Lower leg skin (tissue), 4 donors: Measurements from ENCODE around the gene STXBP6. TPM values are rescaled to one million over a fixed set of nuclear protein-coding genes. Genes with fewer than 3 reads are reported as not detected.

Experiments
- DNase-seq, 2 donors: peaks; one replicate each; pipeline ENCODE4 v3.0.0-alpha.2; 2019; ENCODE audit warnings: low spot score in 2 of 2
- H3K4me3 ChIP-seq: fragments of 200-600 bp; sonication (generic); 2 replicates; pipeline ENCODE4 v1.5.1; 2017; ENCODE audit warnings: mild to moderate bottlenecking, low read depth; ENCODE audit not compliant: poor library complexity, severe bottlenecking
- CTCF ChIP-seq, 3 donors: fragments of 450-650 bp; IDR thresholded peaks; one replicate each; pipeline ENCODE4 v1.5.1; 2016; ENCODE audit warnings: antibody characterized with exemption in 3 of 3, mild to moderate bottlenecking in 3 of 3, moderate library complexity in 2 of 3
- POLR2A ChIP-seq, 2 donors: fragments of 450-650 bp; IDR thresholded peaks; one replicate each; pipeline ENCODE4 v1.6.1; 2016 to 2017; ENCODE audit warnings: antibody characterized with exemption in 2 of 2, mild to moderate bottlenecking in 1 of 2, moderate library complexity in 1 of 2
- WGBS, 2 donors: methylation state at CpG; one replicate each; pipeline ENCODE4 v1.1.5; 2018; 5-methylcytosine and 5-hydroxymethylcytosine counted together
- intact Hi-C: fragments of 100-400 bp; cut with DNase I; formaldehyde crosslinking; loops from one replicate; pipeline ENCODE4 v1.15.0; 2023; ENCODE audit warnings: low total_unique reads
- total RNA-seq, 4 donors: library from RNA; depleted of rRNA; stranded (reverse); fragments of >200 nt; gene quantifications; one replicate each; pipeline ENCODE4 v1.1.0, GENCODE V29; 2016

The STXBP6 gene
- total RNA-seq, 4 donors from 2014 or later = 24.6 to 49.3 (median 36.9) TPM

GRCh38 chr14:25004389-25004809 is 45.5 kb downstream of the STXBP6 start:
- 91 to 97% methylated on average over 1 of the region's 1 CpG for WGBS, 2 donors

GRCh38 chr14:25003537-25003936 is 46.4 kb downstream of the STXBP6 start:
- DNase-seq = no peak
- 67 to 79% methylated on average over 1 of the region's 1 CpG for WGBS, 2 donors
- no peak for TF ChIP-seq CTCF (IDR thresholded peaks at IDR 0.05)
- TF ChIP-seq POLR2A (IDR thresholded peaks at IDR 0.05) = no peak
- H3K4me3 ChIP-seq = no peak overlapping the region
- intact Hi-C loops = no loop called here

More at GRCh38 chr14:25004389-25004809, 45.5 kb downstream of the STXBP6 start:
- TF ChIP-seq POLR2A (IDR thresholded peaks at IDR 0.05) (no peak), CTCF (IDR thresholded peaks at IDR 0.05) (no peak)
- intact Hi-C loops = no loop called here
- H3K4me3 ChIP-seq = no peak overlapping the region
- no peak for DNase-seq

DNA sequence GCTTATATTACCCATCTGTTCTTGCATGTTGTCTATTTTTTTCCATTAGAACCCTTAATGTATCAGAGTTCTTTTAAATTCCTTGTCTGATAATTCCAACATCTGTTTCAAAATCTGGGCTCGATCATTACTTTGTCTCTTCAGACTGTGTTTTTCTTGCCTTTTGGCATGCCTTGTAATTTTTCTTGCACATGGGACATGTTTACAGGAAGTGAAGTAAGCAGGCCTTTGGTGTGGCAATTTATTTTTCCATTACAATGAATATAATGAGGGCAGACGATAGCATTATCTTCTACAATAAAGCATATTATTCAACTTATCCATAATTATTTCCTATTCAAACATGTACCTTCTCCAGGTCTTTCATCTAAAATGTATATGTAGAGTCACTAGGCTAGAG is 48.3 kb downstream of the STXBP6 start:
- intact Hi-C loops = no loop called here
- H3K4me3 ChIP-seq = no peak overlapping the region
- 36 to 43% methylated on average over 2 of the region's 2 CpGs for WGBS, 2 donors
- no peak for DNase-seq
- no peak for TF ChIP-seq CTCF (IDR thresholded peaks at IDR 0.05)
- TF ChIP-seq POLR2A (IDR thresholded peaks at IDR 0.05) = no peak

DNA sequence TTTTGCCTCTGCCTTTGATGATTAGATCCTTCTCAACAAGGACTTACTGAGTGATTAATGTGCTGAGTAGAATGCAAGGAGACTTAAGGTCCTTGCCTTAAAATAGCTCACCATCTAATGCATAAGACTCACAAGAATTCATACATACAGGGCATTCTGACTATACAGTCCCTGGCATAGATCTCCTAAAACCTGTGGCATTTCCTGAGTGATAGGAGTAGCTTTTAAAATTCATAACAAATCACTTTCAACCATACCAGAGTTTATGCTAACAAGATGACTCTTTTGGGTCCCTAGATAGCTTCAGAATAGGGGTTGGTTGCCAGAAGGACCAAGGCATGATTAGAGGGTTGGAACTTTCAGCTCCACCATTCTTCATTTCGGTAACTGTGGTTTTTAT is 48.8 kb downstream of the STXBP6 start:
- H3K4me3 ChIP-seq = no peak overlapping the region
- TF ChIP-seq POLR2A (IDR thresholded peaks at IDR 0.05) (no peak), CTCF (IDR thresholded peaks at IDR 0.05) (no peak)
- intact Hi-C loops = no loop called here
- no peak for DNase-seq
- 67 to 76% methylated on average over 1 of the region's 1 CpG for WGBS, 2 donors

GRCh38 chr14:24999157-24999556 is 50.8 kb downstream of the STXBP6 start:
- no peak overlapping the region for H3K4me3 ChIP-seq
- no peak for TF ChIP-seq CTCF (IDR thresholded peaks at IDR 0.05)
- TF ChIP-seq POLR2A (IDR thresholded peaks at IDR 0.05) = no peak
- no peak for DNase-seq
- intact Hi-C loops = no loop called here
- 93 to 94% methylated on average over 4 of the region's 4 CpGs for WGBS, 2 donors
